ENCODE data around the gene UGT2B15. TPM values are rescaled to one million over a fixed set of nuclear protein-coding genes. Genes with fewer than 3 reads are reported as not detected.
"Not testable (repeated sequence)": the region's sequence is repeated elsewhere in the genome, so short reads cannot be mapped to it uniquely, and the experiment has no call there.

The UGT2B15 gene
- total RNA-seq: not detected in 2 replicates
- long read RNA-seq: 0 reads

GRCh38 chr4:68670479-68670939 lies at the start of gene UGT2B15:
Gene UGT2B15, minus strand, starts transcription at chr4:68670652. Its CDS starts 34 bp downstream, at chr4:68670618.
- not testable (repeated sequence) for H3K27ac Mint-ChIP-seq (ENCODE audit: unreplicated experiment); H3K36me3 Mint-ChIP-seq (ENCODE audit: low read depth); H3K4me3 Mint-ChIP-seq; H3K4me1 Mint-ChIP-seq; DNase-seq (ENCODE audit: low read depth, low spot score); H3K9me3 Mint-ChIP-seq; H3K27me3 Mint-ChIP-seq (ENCODE audit: low read depth)

GRCh38 chr4:68719075-68719473 lies 48.6 kb upstream of the UGT2B15 start:
- TF ChIP-seq, protein P1, sequence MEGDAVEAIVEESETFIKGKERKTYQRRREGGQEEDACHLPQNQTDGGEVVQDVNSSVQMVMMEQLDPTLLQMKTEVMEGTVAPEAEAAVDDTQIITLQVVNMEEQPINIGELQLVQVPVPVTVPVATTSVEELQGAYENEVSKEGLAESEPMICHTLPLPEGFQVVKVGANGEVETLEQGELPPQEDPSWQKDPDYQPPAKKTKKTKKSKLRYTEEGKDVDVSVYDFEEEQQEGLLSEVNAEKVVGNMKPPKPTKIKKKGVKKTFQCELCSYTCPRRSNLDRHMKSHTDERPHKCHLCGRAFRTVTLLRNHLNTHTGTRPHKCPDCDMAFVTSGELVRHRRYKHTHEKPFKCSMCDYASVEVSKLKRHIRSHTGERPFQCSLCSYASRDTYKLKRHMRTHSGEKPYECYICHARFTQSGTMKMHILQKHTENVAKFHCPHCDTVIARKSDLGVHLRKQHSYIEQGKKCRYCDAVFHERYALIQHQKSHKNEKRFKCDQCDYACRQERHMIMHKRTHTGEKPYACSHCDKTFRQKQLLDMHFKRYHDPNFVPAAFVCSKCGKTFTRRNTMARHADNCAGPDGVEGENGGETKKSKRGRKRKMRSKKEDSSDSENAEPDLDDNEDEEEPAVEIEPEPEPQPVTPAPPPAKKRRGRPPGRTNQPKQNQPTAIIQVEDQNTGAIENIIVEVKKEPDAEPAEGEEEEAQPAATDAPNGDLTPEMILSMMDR (conservative IDR thresholded peaks at IDR 0.05): no peak
- Mint-ChIP-seq H3K9me3 (peaks cover 3% of the 10 kb centered on the region), H3K36me3 (ENCODE audit: low read depth) (peaks cover 4% of the 10 kb centered on the region), H3K27me3 (ENCODE audit: low read depth) (no peaks in the 10 kb centered on the region), H3K4me1 (no peaks in the 10 kb centered on the region), H3K4me3 (no peak overlapping the region), H3K27ac (ENCODE audit: unreplicated experiment) (no peak overlapping the region)
- DNase-seq (ENCODE audit: low read depth, low spot score): no peak

- TF ChIP-seq, protein P1 (conservative IDR thresholded peaks at IDR 0.05): no peak
- Mint-ChIP-seq H3K4me3 (no peak overlapping the region), H3K36me3 (ENCODE audit: low read depth) (peaks cover 4% of the 10 kb centered on the region), H3K4me1 (no peaks in the 10 kb centered on the region), H3K9me3 (peaks cover 3% of the 10 kb centered on the region), H3K27me3 (ENCODE audit: low read depth) (no peaks in the 10 kb centered on the region), H3K27ac (ENCODE audit: unreplicated experiment) (no peak overlapping the region)
- DNase-seq (ENCODE audit: low read depth, low spot score): no peak
Observed at GRCh38 chr4:68718447-68719074, 48.1 kb upstream of the UGT2B15 start.

DNA sequence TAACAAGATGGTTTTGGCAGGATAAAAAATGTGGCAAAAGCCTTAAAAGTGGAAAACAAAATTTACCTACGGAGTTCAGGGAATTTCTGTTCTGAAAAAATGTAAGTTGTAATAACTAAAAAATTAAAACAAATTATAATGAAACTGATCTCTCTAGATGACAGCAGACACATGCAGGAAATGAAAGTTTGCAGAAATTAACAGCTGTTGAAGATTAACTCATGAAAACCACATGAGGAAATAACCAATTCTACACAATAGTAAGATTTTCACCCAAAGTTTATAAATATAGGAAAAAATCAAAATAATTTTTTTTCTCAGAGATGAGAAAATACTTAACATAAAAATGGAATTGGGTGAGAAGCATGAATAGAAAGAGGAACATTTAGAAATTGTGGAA lies 47.5 kb upstream of the UGT2B15 start:
- no peak for DNase-seq (ENCODE audit: low read depth, low spot score)
- H3K4me3 Mint-ChIP-seq: no peak overlapping the region
- TF ChIP-seq, protein P1 (conservative IDR thresholded peaks at IDR 0.05): no peak
- H3K9me3 Mint-ChIP-seq: peaks cover 3% of the 10 kb centered on the region
- no peak overlapping the region for H3K27ac Mint-ChIP-seq (ENCODE audit: unreplicated experiment)
- H3K36me3 Mint-ChIP-seq (ENCODE audit: low read depth): peaks cover 4% of the 10 kb centered on the region
- no peaks in the 10 kb centered on the region for H3K27me3 Mint-ChIP-seq (ENCODE audit: low read depth)
- H3K4me1 Mint-ChIP-seq: no peaks in the 10 kb centered on the region

DNA sequence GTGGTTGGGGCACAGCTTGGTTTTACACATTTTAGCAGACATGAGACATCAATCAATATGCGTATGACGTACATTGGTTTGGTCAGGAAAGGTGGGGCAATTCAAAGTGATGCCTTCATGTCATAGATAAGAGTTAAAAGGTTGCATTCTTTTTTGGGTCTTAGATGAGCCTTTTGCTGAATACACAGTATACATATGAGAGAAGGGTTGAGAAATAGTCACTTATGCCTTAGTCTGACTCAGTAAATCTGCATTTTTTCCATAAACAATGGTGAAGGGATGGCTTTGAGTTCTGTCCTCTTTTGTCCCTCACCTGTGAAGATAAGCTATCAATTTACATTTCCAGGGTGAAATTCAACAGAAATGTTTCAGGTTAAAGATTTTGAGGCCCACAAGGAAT lies 43.9 kb upstream of the UGT2B15 start:
- Mint-ChIP-seq H3K4me1 (no peaks in the 10 kb centered on the region), H3K9me3 (no peaks in the 10 kb centered on the region), H3K36me3 (ENCODE audit: low read depth) (no peaks in the 10 kb centered on the region), H3K4me3 (no peak overlapping the region), H3K27ac (ENCODE audit: unreplicated experiment) (no peak overlapping the region), H3K27me3 (ENCODE audit: low read depth) (no peaks in the 10 kb centered on the region)
- TF ChIP-seq, protein P1 (conservative IDR thresholded peaks at IDR 0.05): no peak
- no peak for DNase-seq (ENCODE audit: low read depth, low spot score)

DNA sequence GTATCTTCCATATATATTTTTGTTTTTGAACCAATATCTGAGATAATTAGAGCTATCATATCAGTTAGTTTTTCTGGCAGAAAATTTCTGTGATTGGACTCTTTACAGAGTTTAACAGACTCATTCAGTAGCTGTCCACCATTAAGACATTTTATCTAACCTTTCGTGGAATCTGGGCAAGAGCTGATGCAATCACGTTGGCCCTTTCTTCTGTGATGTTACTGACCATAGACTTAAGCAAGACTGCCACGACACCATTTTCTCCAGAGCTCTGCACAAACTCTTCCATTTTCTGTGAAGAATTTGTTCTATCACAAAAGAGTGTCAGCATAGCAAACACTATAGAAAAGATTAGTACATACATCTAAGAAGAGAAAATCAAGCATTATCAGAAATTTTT lies 41.8 kb upstream of the UGT2B15 start:
- no peaks in the 10 kb centered on the region for H3K9me3 Mint-ChIP-seq
- no peak overlapping the region for H3K27ac Mint-ChIP-seq (ENCODE audit: unreplicated experiment)
- no peak overlapping the region for H3K4me3 Mint-ChIP-seq
- TF ChIP-seq, protein P1 (conservative IDR thresholded peaks at IDR 0.05): no peak
- no peaks in the 10 kb centered on the region for H3K4me1 Mint-ChIP-seq
- no peak for DNase-seq (ENCODE audit: low read depth, low spot score)
- no peaks in the 10 kb centered on the region for H3K27me3 Mint-ChIP-seq (ENCODE audit: low read depth)
- no peaks in the 10 kb centered on the region for H3K36me3 Mint-ChIP-seq (ENCODE audit: low read depth)

Measured in neural crest cell (in vitro differentiated cells).